ENCODE data around the gene SGPL1.

Gene SGPL1

GRCh38 chr10:70885481-70885880 lies 69.7 kb downstream of the SGPL1 start:
- DNase-seq (ENCODE audit: low read depth, low spot score) = no peak

GRCh38 chr10:70885931-70886903 lies 70.5 kb downstream of the SGPL1 start:
- DNase-seq (ENCODE audit: low read depth, low spot score) = no peak

GRCh38 chr10:70886921-70887665 lies 71.3 kb downstream of the SGPL1 start:
- no peak for DNase-seq (ENCODE audit: low read depth, low spot score)

GRCh38 chr10:70887804-70888800 lies 72.4 kb downstream of the SGPL1 start, which contains the start of gene PCBD1:
Gene PCBD1, minus strand, starts transcription at chr10:70888565. Its CDS starts 32 bp downstream, at chr10:70888533.
- DNase-seq (ENCODE audit: low read depth, low spot score) = no peak

- DNase-seq (ENCODE audit: low read depth, low spot score) = no peak
These were observed 73.5 kb downstream of the SGPL1 start for GRCh38 chr10:70889291-70889690.

DNA sequence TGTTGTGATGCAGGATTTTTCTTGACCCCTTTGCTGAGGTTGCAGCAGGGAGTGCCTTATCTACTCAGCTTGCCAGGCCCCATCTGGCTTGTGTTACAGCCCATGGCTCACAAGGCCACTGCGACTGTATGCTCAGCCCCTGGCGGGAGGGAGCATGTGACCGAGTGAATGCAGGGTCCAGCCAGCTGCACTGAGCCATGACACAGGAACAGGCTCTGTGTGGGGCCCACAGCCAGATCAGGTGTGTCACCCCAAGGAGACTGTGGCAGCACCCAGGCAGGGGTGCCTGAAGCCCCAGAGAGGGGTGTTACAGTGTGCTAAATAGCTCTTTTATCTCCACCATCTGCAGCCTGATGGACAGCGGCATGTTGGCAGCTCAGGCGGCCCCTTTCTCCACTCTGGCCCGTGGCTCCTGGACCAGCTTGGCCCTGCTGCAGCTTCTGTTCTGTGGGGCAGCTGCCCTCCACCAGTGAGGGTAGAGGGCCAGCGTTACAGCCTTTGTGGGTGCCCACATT lies 75.2 kb downstream of the SGPL1 start:
- DNase-seq (ENCODE audit: low read depth, low spot score) = no peak

DNA sequence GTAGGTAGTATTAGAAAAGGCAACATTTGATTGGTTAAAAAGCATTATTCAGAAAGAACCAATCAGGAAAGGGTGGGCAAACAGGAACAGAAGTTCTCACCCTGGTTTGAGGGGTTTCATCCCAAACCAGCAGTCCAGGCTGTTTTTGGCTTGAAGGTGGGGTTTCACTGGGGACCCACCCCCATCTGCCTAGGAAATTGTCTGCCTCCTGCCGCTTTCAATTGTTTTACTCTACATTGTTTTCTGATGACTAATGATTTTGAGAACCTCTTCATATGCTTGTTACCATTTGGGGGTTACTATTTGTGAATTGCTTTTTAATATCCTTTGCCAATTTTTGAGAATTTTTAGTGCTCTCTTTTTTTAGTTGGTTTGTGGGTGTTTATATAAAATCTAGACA lies 75.9 kb downstream of the SGPL1 start:
- DNase-seq (ENCODE audit: low read depth, low spot score) = no peak

GRCh38 chr10:70892631-70893030 lies 76.9 kb downstream of the SGPL1 start:
- DNase-seq (ENCODE audit: low read depth, low spot score) = no peak

- DNase-seq (ENCODE audit: low read depth, low spot score) = no peak
These were observed 77.7 kb downstream of the SGPL1 start for GRCh38 chr10:70893227-70894006.

DNA sequence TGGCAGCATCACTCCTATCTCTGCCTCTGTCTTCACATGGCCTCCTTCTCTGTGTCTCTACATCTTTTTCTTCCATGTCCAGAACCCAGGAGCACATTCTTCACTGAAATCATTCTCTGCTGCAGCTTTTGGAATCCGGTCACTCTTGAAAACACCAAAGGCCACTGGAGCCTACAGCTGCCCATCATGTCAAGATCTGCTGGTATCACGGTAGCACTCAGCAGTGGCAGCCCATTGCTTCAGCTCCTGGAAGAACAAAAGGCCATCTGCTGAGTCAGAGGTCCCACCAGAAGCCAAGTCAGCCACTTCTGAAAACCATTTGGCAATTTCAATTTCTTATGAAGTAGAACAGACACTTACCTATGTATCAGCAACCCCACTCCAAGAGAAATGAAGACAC lies 78.7 kb downstream of the SGPL1 start:
- DNase-seq (ENCODE audit: low read depth, low spot score) = no peak

- no peak for DNase-seq (ENCODE audit: low read depth, low spot score)
These were observed 80.8 kb downstream of the SGPL1 start for GRCh38 chr10:70896551-70896950.

- DNase-seq (ENCODE audit: low read depth, low spot score) = no peak
These were observed 82.9 kb downstream of the SGPL1 start for GRCh38 chr10:70898687-70899086.

DNA sequence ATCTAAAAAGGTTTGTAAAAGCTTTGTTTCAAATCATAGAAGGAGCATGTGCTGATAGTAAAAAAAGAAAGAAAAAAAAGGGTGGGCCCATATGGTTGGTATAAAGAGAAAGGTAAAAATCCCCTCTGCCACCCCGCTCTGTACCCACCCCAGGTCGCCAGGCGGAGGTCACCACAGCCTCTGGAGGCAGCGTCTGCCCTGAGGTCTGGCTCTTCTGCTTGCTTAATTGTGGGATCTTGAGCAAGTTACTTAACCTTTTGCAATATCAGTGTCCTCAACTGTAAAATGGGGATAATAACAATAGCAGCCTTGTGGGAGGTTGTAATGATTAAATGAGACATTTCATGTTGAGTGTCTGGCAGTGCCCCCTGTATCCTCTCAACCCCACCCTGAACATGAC lies 83.3 kb downstream of the SGPL1 start:
- no peak for DNase-seq (ENCODE audit: low read depth, low spot score)

DNA sequence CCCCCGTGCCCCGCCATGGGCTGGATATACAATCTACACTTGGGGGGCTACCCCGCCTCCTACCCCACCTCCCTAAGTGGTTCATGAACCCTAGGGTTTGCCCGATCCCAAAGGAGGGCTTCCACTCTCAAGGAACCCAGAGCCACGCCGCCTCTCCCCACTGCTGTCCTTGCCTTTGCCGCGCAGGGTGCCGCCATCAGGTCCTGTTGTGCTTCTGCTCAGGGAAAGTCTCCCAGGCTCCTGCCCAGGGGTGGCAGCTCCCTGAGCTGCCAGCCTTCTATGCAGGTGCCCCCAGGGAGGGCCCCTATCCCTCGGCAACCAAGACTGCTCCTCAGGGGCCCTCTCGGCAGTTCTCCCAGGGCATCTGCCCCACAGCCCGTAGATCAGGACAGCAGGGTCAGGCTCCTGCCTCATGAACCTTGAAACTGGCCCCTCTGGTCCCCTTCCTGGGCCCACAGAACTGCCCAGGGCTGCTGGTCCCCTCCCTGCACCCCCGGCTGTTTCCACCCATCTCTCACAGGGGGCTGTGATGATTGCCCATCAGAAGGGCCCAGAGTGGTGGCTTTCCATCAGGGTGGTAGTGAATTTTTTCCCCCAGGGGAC lies 85.6 kb downstream of the SGPL1 start:
- DNase-seq (ENCODE audit: low read depth, low spot score) = no peak

GRCh38 chr10:70902661-70903261 lies 87.0 kb downstream of the SGPL1 start:
- no peak for DNase-seq (ENCODE audit: low read depth, low spot score)

- DNase-seq (ENCODE audit: low read depth, low spot score) = no peak
These were observed 87.6 kb downstream of the SGPL1 start for GRCh38 chr10:70903262-70903921.

DNA sequence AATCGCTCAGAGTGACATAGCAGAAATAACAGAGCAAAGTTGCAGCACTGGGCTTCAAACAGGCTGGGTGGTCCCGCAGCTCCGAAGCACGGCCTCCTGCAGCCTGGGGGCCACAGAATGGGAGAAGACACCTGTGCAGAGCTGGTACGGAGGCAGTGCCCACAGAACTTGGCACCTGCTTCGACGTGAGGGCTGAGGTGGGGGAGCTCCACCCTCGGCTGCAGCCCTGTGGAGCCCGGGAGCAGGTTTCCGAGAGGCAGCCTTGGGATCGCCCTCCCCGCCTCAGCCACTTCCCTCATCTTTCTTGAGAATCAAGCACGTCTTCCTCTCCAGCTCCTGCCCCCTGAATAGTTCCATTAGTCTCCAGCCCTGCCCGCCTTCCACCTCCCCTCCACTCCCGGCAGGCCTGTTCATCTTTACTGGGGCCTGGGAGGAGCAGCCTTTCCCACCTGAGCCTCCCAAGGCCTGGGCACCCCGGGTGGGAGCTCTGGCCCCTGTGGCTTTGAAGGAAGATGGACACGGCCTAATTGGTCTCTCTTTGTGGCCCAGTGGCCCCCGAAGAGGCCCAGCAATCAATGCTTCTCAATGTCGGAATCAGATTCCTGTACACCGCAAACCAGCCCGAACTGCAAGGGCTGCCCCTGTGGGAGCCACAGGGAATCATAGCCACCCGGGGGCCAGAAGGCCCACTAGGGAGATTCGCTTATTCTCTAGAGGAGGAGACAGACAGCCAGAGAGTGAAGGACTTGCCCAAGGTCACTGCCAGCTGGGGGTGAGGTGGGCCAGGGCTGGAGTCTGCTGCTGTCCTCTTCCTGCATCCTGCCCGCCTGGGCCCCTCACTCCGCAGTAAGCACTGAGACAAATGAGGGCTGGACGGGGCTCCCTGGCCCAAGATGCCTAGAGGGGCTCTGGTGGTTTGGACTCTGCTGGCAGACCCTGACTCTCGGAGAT lies 89.6 kb downstream of the SGPL1 start:
- DNase-seq (ENCODE audit: low read depth, low spot score) = no peak

Measured in brain pericyte (primary cell).